HG03103 (cell line): ENCODE measurements around the gene DNAJA3.

Source experiments
- ATAC-seq: cut with Tn5 transposase; IDR thresholded peaks from one replicate; pipeline ENCODE4 v1.9.1; 2021; ENCODE audit warnings: low read depth; ENCODE audit not compliant: unreplicated experiment

DNAJA3 gene

GRCh38 chr16:4425378-4426020, at the start of gene DNAJA3:
TSS of gene DNAJA3 (plus strand) at chr16:4425868. CDS start at chr16:4425882, 14 bp downstream.
- ATAC-seq = peak; percentile 83

DNA sequence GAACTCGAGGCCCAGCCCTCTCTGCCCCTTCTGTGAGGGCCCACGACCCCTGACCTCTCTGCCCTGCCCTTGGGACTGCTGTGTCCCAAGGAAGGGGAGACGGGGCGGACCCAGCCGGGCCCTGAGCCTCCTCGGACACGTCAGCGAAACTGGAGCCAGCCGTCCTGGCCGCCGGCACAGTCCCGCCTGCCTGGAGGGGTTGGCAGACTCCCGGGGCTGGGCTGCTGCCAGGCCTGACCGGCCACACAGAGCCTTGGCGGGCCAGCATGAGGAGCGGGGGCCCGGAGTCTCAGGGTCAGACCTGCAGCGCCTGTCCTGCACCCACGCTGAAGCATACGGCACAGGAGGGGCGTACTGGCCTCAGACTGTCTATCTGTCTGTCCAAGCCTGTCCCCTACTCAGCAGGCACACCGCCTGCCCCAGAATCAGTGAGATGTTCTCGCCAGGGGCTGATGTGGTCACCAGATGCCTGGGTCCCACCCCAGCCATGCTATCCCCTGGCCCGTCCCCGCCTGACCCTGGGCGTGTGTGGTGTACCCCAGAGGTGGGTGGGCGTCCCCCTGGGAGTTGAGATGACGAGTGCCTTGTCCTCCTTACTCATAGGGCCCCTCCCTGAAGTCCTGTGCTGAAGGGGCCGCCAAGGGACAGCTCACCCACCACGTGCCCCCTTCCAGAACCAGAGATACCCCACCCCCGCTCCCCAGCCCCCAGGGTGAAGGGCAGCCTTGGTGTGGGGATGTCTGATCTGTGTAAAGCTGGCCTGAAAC, 49.4 kb upstream of the DNAJA3 start:
- no peak for ATAC-seq

DNA sequence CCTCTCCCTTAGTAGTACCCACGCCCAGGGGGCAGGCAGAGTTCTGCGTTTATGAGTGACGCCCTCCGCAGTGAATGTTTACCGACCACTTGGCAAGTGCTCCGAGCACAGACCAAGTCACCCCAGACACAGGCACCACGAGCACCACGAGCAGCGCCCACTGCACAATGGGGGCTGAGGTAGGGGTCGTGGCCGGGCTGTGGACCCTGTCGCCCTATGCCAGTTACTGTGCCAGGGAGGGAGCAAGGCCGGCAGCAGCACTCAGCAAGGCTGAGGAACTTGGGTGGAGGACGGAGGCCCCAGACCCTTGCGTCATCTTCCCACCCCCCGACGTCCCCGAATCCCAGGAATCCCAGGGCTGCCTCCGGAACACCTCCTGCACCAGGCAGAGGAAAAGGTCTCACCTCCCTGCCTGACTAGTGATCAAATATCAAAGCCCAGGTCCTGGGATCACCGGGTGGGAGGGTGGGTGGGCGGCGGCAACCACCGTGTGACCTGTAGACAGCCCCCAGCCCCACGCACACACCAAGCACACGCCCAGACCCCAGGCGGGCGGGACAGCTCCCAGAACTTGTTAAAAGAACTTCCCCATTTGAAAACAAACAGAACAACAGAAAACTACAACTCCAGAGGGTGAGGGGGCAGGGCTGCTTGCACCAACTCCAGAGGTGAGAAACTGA, 48.6 kb upstream of the DNAJA3 start:
- no peak for ATAC-seq

DNA sequence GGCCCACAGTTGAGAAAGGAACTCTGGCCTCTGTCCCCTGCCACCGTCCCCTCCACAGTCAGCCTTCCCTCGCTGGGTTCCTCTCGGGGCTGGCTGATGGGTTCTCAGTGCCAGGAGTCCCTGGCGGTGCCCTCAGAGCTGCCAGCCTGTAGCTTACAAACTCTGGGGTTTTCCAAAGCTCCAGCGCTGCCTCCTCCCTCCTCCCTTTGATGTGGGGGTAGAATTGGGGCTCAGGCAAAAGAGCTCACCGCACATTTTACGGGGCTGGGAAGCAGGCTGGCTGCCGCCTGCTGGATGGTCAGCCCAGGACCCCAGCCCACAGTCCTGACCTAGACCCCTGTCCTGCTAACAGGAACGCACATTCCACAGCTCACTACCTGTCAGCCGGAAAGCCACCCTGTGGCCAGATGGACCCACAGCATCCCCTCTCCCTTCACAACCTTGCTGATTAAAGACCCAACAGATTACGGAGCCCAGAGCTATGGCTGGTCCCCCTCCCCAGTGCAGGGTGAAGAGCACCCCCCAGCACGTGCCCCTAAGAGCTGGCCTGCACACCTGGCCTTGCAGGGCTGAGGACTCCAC, 48.0 kb upstream of the DNAJA3 start:
- no peak for ATAC-seq

DNA sequence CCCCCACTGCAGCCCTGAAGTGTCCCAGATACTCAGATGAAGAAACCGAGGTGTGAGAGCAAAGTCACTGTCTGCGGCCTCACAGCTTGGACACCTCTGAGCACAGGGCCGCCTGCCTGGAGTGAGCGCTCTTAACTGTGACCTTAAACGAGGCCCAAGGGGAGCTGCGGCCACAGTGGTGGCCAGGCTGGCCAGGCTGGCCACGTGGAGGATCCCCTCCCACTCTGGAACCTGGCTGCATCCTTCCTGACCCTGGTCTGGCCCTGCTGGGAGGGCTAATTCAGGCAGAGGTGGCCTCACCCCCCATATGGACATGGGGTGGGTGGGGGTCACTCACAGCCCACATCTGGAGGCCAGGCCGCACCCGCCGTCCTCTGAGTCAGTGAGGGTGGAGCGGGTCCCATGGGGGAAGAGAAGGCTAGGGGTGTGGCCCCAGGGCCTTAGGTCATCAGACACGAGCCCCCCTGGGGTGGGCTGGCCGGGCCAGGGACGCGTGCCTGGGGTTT, 47.5 kb upstream of the DNAJA3 start:
- no peak for ATAC-seq

- ATAC-seq = no peak
These were observed 46.5 kb upstream of the DNAJA3 start for GRCh38 chr16:4378999-4379690.

GRCh38 chr16:4380119-4381063, 45.3 kb upstream of the DNAJA3 start:
- no peak for ATAC-seq

GRCh38 chr16:4381072-4381934, 44.4 kb upstream of the DNAJA3 start:
- ATAC-seq = no peak

- no peak for ATAC-seq
These were observed 43.5 kb upstream of the DNAJA3 start for GRCh38 chr16:4381935-4382794.

GRCh38 chr16:4382795-4383357, 42.8 kb upstream of the DNAJA3 start:
- ATAC-seq = no peak

GRCh38 chr16:4383591-4384444, 41.9 kb upstream of the DNAJA3 start:
- no peak for ATAC-seq

DNA sequence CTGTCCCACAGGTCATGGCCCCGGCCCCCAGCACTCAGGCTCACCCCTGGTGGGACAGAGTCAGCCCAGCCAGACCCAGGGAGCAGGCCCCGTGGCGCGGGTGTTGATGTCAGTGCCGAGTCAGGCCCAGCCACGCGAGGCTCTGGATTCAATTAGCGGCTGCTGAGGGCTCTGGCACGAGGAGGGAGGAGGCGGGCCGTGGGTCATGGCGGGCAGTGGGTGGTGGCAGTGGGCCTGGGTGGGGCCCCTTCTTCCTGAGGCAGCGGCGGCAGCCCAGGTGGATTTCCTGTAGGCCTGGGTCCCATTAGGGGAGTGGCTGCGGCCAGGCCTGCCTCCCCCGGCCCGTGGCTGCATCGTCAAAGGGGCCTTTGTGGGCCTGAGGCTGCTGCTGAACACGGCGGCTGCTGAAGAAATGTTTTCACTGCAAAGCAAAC, 41.1 kb upstream of the DNAJA3 start:
- ATAC-seq = no peak

- no peak for ATAC-seq
These were observed 40.4 kb upstream of the DNAJA3 start for GRCh38 chr16:4385066-4385788.

- no peak for ATAC-seq
These were observed 39.7 kb upstream of the DNAJA3 start for GRCh38 chr16:4385789-4386450.

DNA sequence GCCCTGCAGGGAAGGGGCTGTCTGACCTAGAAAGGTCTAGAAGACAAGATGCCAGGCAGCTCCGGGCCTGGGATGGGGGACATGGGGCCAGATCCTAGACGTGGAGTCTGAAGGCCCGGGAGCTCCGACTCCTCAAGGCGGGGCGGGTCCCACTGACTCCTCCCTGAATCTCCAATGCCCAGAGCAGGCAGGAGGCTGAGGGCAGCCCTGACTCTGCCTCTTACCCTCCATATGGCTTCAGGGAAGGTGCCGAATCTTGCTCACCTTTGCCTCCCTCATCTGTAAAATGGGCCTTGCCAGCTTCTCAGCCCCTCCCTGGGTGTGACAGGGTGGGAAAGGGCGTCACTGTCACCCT, 39.2 kb upstream of the DNAJA3 start:
- ATAC-seq = no peak
